ENCODE results near the gene ZNF329.
"Not testable (repeated sequence)": the region's sequence is repeated elsewhere in the genome, so short reads cannot be mapped to it uniquely, and the experiment has no call there.

Gene ZNF329

GRCh38 chr19:58150328-58150921 is at the start of gene ZNF329:
TSS of gene ZNF329 (minus strand) at chr19:58150789. CDS start at chr19:58129503, 21,286 bp downstream.
- peak; percentile 93 for DNase-seq

- DNase-seq, result peak; percentile 26
Observed at GRCh38 chr19:58196901-58197616, 46.5 kb upstream of the ZNF329 start.

GRCh38 chr19:58183817-58184215 is 33.2 kb upstream of the ZNF329 start:
- no peak for DNase-seq

- DNase-seq, result peak; percentile 94
Observed at GRCh38 chr19:58182989-58183816, 32.6 kb upstream of the ZNF329 start, which contains the start of gene ZNF274. TSS of gene ZNF274 (plus strand) at chr19:58183061. CDS start at chr19:58183966, 905 bp downstream.

- peak; percentile 94 for DNase-seq
Observed at GRCh38 chr19:58182577-58182988, 32.0 kb upstream of the ZNF329 start.

GRCh38 chr19:58181902-58182576 is 31.4 kb upstream of the ZNF329 start:
- peak; percentile 68 for DNase-seq

- no peak for DNase-seq
Observed at GRCh38 chr19:58170860-58171259, 20.3 kb upstream of the ZNF329 start.

GRCh38 chr19:58166708-58167280 is 16.2 kb upstream of the ZNF329 start:
- DNase-seq, result no peak

- no peak for DNase-seq
Observed at GRCh38 chr19:58166268-58166667, 15.7 kb upstream of the ZNF329 start.

GRCh38 chr19:58157045-58157728 is 6.6 kb upstream of the ZNF329 start:
- no peak for DNase-seq

GRCh38 chr19:58154679-58155648 is 4.4 kb upstream of the ZNF329 start:
- peak; percentile 96 for DNase-seq

- no peak for DNase-seq
Observed at GRCh38 chr19:58154287-58154678, 3.7 kb upstream of the ZNF329 start.

GRCh38 chr19:58153386-58153785 is 2.8 kb upstream of the ZNF329 start:
- DNase-seq, result no peak

GRCh38 chr19:58147475-58147874 is 3.1 kb downstream of the ZNF329 start:
- not testable (repeated sequence) for DNase-seq

- no peak for DNase-seq
Observed at GRCh38 chr19:58145849-58146248, 4.7 kb downstream of the ZNF329 start.

GRCh38 chr19:58134244-58134643 is 16.3 kb downstream of the ZNF329 start:
- no peak for DNase-seq

- no peak for DNase-seq
Observed at GRCh38 chr19:58129284-58129683, 21.3 kb downstream of the ZNF329 start.

GRCh38 chr19:58128041-58128685 is 22.4 kb downstream of the ZNF329 start:
- DNase-seq, result no peak

GRCh38 chr19:58123354-58123753 is 27.2 kb downstream of the ZNF329 start:
- no peak for DNase-seq

Data from CD4-positive, alpha-beta T cell treated with Interleukin-17A for 1 hour (primary cell).